ENCODE measurements around the gene WASHC4.
"Not testable (repeated sequence)": the region's sequence is repeated elsewhere in the genome, so short reads cannot be mapped to it uniquely, and the experiment has no call there.

WASHC4 gene

DNA sequence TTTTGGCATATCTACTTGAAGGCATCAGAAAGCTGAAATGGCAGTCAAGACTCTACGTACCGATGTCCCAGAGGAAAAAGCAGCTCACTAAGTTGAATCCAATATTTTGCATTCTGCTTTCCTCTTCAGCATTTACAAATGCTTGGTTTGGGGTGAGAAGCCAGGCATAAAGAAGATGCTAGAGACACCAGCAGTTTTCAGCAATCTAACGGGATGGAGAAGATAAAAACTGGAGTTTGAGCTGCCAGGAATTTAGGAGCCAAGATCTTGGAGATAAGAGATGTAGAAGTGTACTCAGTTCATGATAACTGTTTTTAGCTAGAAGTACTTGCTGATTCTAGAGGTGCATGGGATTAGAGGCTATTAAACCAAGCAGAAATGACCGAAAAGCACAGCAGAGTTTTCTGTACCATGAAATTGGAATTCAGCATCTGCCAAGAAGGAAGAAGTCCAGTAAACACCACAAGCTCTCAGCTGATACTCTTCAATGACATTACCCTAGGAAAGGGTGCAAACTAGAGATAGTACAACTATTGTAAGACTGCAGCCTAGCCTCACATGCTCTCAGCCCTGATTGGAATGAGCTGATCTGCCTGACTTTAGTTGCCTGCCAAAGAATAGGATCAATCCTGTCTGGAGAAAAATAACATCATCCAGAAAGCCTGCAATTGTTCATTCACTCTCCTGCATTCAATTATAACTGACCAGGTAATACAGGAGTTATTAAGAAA, 15.9 kb upstream of the WASHC4 start:
- DNase-seq (ENCODE audit: low read depth in 2 of 2, low spot score in 1 of 2): no peak

DNA sequence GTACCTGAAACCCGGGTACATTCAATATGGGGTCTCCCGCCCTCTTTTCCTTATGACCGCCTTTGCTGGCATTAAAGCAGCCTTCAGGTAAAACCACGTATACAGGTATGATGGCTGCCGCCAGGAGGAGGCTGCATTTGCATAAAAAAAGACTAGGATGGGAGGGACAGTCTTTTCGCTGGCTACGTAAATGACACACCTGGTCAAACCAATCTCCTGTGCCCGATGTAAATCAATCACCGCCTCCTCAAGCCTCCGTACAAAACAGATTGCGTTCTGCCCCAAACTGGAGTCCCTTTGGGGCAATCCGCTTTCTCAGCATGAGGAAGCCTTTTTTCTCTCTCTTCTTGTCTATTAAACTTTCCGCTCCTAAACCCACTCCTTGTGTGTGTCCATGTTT, 15.2 kb upstream of the WASHC4 start:
- no peak for DNase-seq (ENCODE audit: low read depth in 2 of 2, low spot score in 1 of 2)

- DNase-seq (ENCODE audit: low read depth in 2 of 2, low spot score in 1 of 2): not testable (repeated sequence)
These were observed 12.2 kb upstream of the WASHC4 start for GRCh38 chr12:105095338-105095737.

DNA sequence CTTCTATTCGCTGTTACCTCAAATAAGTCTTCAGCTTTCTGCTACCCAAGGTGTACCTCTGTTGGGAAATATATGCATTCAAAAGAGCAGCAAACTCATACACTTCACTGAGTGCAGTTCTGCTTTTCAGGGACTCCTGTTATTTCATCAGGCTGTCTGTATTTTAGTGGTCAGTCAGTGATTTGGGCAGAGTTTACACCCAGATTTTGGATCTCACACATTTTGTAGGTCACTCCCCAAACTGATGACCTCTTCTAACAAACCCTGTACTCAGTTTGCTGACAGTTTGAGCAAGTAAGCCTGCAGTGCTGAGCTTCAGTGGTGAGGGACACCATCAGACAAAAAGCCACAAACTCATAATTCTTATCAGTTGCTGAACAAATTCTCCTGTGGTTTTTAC, 8.2 kb upstream of the WASHC4 start:
- DNase-seq (ENCODE audit: low read depth in 2 of 2, low spot score in 1 of 2): no peak

GRCh38 chr12:105100207-105100985, 7.1 kb upstream of the WASHC4 start:
- no peak for DNase-seq (ENCODE audit: low read depth in 2 of 2, low spot score in 1 of 2)

GRCh38 chr12:105100998-105101397, 6.5 kb upstream of the WASHC4 start:
- no peak for DNase-seq (ENCODE audit: low read depth in 2 of 2, low spot score in 1 of 2)

- no peak for DNase-seq (ENCODE audit: low read depth in 2 of 2, low spot score in 1 of 2)
These were observed 4.9 kb upstream of the WASHC4 start for GRCh38 chr12:105102673-105103072.

GRCh38 chr12:105104762-105105161, 2.8 kb upstream of the WASHC4 start:
- DNase-seq (ENCODE audit: low read depth in 2 of 2, low spot score in 1 of 2): no peak

- DNase-seq (ENCODE audit: low read depth in 2 of 2, low spot score in 1 of 2): no peak
These were observed 910 bp upstream of the WASHC4 start for GRCh38 chr12:105106621-105107020.

DNA sequence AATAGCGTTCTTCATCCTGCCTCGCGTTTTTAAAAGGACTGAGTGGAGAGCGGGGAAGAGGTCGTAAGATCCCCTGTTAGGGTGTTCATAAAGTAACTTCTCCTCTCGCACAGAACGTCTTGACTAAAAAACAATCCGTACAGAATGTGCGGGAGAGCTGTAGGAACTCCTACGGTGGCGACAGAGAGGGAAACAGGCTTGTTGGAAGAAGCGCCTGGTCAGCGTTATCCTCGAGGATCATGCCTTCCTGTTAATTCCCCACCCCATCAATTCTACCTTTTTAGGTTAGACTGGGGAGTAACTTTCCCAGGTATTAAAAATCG, 399 bp upstream of the WASHC4 start:
- no peak for DNase-seq (ENCODE audit: low read depth in 2 of 2, low spot score in 1 of 2)

DNA sequence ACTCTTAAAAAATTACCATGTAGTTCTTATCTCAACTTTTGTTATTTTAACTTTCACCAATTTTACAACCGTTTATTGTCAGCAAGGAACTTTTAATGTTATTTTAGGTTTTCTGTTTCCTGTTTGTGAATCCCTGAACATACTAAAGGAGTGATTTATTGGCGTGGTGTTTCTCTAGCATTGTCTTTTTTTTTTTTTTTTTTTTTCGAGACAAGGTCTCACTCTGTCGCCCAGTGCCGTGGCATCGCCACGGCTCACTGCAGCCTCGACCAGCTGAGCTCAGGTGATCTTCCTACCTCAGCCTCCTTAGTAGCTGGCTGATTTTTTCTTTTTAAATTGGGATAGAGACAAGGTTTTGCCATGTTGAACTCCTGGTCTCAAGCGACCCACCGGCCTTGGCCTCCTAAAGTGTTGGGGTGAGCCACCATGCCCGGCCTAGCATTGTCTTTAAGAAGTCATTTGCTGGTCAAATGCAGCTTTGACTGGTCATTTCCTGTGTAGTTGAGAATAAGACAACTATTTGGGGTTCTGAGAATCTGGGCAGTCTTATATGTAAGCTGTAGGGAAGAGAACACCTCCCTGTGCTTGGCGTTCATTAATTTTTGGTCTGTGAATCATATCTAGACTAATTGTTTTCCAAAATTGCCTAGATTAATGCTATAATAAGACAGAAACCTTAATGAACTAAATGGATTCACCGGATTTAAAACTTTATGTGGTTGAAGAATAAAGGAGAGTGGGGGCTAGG, 2.1 kb downstream of the WASHC4 start:
- no peak for DNase-seq (ENCODE audit: low read depth in 2 of 2, low spot score in 1 of 2)

DNA sequence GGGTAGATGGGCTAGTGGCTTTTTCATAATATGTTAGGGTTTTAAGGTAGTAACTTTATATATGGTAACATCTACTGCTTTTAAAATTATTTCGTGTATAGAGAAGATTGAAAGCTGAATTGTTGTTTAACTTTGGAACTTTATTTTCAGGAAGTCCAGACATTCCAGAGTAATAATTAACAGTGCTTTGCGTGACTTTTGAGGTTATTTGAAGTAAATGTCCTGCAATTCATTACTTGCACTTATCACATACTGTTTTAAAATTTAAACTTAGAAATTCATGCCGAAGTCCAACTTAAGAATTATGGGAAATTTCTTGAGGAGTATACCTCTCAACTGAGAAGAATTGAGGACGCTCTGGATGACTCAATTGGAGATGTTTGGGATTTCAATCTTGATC, 3.3 kb downstream of the WASHC4 start:
- no peak for DNase-seq (ENCODE audit: low read depth in 2 of 2, low spot score in 1 of 2)

- DNase-seq (ENCODE audit: low read depth in 2 of 2, low spot score in 1 of 2): no peak
These were observed 5.6 kb downstream of the WASHC4 start for GRCh38 chr12:105113094-105113493.

DNA sequence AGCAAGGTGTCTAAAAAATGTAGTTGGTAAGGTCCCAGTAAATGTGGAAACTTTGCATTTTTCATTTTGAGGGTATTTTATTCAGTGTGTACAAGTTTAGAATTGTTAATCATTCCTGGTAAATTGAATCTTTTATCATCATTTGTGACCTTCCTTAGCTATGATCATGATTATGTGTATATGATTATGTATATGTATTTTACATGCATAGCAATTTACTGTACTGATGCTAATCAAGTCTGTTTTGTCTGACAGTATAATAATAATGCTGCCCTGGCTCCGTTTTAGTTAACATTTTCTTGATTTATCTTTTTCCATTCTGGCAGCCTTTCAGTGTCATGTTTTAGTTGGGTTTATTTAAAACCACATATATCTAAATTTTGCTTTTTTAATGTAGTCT, 9.4 kb downstream of the WASHC4 start:
- no peak for DNase-seq (ENCODE audit: low read depth in 2 of 2, low spot score in 1 of 2)

- no peak for DNase-seq (ENCODE audit: low read depth in 2 of 2, low spot score in 1 of 2)
These were observed 13.0 kb downstream of the WASHC4 start for GRCh38 chr12:105120551-105120950.

DNA sequence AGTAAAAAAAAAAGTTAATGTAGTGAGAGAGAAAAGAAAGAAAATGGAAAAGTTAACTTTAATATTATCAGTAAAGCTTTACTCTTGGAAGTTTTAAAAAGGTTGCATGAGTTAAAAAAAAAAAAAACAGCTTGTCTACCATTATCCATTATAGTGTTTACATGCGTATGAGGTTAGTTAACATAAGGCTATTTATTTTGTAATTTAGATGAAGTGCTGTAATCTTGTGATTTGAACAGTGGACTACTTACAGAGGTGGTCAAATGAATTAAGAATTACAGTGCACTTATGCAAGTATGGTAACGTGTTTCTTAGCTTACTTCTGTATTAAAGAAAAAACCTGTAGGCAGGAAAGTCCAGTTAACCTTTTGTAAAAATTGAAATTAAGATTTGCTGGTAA, 30.7 kb downstream of the WASHC4 start:
- DNase-seq (ENCODE audit: low read depth in 2 of 2, low spot score in 1 of 2): no peak

DNA sequence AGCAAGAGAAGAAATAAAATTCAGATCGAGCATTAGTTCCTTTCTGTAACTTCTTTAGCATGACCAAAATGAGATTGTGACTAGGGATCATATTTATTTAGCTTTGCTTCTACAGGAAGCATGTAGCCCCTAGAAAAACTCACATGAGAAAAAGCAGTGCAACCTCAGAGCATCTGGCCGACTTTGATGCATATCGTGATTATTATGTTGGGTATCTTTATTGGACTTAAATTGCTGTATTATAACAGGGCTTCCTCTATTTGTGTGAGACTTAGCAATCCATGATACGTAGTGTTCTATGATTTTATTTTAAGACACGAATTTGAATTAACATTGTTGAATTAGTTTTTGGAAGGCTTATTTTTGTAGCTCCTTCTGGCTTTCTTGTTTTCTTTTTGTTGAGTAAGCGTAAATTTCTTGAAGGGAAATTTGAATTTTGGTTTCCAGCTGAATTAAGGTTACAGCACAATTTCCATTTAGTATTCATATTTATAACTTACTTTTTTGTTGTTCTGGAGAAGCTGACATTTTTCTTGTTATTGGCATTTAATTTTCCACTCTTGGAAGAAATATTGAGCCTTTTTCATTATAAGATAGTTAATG, 33.9 kb downstream of the WASHC4 start:
- DNase-seq (ENCODE audit: low read depth in 2 of 2, low spot score in 1 of 2): no peak

DNA sequence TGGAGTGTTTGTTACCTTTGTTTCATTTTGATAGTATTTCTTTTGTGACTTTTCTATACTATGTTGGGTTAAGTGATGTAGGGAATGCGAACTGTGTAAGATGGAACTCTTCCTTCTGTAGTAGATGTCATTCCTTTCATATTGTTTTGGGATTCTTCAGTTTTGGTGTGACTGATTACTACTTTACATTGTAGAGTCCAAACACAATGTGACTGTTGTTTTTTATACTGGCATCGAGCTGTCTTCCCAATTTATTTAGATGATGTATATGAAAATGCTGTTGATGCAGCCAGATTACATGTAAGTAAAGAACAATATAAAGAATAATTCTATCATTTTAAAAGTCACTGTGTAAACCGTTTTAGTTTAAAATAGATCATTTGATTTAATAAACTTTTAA, 34.7 kb downstream of the WASHC4 start:
- no peak for DNase-seq (ENCODE audit: low read depth in 2 of 2, low spot score in 1 of 2)

- no peak for DNase-seq (ENCODE audit: low read depth in 2 of 2, low spot score in 1 of 2)
These were observed 48.7 kb downstream of the WASHC4 start for GRCh38 chr12:105156260-105156659.

DNA sequence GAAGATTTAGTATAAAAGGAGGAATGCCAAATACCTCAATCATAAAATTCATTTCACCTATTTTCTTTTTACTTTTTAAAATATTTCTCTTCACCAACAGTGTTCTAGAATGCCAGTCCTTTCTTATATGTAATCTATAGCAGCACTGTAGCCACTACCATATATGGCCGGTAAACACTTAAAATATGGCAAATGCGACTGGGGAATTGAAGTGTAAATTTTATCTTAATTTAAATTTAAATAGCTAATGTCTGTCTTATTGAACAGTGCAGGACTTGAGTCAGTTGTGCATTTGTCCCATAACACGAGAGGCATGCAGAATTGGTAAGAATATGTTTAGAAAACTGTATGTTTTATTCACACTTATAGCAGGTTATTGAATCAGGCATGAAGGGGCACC, 50.1 kb downstream of the WASHC4 start:
- no peak for DNase-seq (ENCODE audit: low read depth in 2 of 2, low spot score in 1 of 2)

DNA sequence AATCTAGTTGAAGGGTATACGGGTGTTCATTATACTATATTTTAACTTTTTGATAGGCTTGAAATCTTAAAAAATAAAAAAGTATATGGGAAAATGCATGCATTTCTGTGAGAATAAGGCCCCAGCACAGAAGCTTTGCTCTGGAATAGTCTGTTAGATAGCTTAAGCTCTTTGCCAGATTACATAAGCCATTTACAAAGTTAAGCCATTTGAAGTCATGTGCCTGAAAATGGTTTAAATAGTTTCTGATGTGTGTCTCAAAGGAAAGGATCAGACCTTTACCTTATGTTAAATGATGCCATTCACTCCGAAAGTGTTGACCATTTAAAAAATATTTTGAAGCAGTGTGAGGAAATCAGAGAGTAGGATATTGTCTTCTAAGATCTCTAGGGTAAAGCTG, 51.3 kb downstream of the WASHC4 start:
- DNase-seq (ENCODE audit: low read depth in 2 of 2, low spot score in 1 of 2): no peak

DNA sequence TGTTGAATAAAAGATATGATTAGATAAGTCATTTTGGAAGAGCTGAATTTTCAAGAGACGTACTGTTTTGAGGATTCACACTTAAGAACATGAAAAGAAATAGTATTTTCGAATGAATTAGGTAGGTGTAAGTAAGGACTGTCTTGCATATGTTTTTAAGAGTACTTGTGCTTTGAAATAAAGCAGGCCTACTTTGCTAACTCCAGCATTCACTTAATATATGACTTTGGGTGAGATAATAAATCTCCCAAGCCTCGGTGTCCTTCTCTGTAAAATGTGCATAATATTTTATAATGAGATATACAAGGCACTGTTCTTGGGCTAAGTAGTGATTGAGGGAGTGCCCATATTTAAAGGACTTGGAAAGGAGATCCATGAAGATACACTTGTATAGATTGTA, 54.6 kb downstream of the WASHC4 start:
- no peak for DNase-seq (ENCODE audit: low read depth in 2 of 2, low spot score in 1 of 2)

All from stimulated activated CD8-positive, alpha-beta memory T cell treated with anti-CD3 and anti-CD28 coated beads, Interleukin-4, amount 100 ng/mL, for 1 hour (primary cell).